Omental fat pad (tissue), 4 donors: ENCODE results near the gene DOLK. TPM values are rescaled to one million over a fixed set of nuclear protein-coding genes. Genes with fewer than 3 reads are reported as not detected.

ENCODE experiments used
- ATAC-seq: fragments of 150-250 bp; one replicate; pipeline ENCODE4 v1.9.1; 2016; ENCODE audit warnings: mild to moderate bottlenecking, moderate library complexity; ENCODE audit not compliant: low FRiP score
- DNase-seq: peaks from one replicate; pipeline ENCODE4 v3.0.0-alpha.2; 2019; ENCODE audit warnings: low spot score
- total RNA-seq, 4 donors: library from RNA; depleted of rRNA; stranded (reverse); fragments of >200 nt; gene quantifications; one replicate each; pipeline ENCODE4 v1.1.0, GENCODE V29; 2016
- TF ChIP-seq, protein P1 (sequence below), 3 donors: fragments of 450-650 bp; IDR thresholded peaks; one replicate each; pipeline ENCODE4 v1.5.1; 2016 to 2017; ENCODE audit warnings: antibody characterized with exemption in 3 of 3, mild to moderate bottlenecking in 3 of 3, moderate library complexity in 2 of 3

DOLK gene
- total RNA-seq, 4 donors from 2014 or later, result 13.3 to 23.2 (median 17.7) TPM

DNA sequence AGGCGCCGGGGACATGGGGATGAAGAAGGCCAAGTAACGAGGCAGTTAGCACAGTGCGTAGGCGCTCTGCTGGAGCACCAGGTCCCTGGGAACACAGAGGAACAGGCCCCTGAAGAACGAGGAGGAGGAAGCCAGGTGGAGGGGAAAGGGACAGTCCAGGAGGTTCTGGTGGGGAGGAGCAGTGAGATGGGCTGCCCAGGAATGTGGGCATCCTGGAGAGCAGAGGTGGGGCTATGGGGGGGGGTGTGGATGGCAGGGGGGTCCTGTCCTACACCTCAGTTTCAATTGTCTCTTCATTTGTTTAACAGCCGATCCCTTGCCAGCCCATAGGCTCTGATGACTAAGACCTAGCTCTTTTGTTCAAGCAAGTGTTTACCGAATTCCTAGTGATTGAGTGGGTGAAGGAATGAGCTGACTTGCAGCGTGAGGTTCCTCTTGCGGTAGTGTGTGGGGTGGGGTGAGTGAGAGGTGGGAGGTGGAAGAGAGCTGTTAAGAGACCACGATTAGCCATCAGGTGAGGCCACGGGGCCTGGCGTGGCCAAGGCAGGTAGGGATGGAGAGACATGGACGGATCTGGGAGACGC, 35.0 kb downstream of the DOLK start:
- no peak for DNase-seq
- no peak for ATAC-seq
- TF ChIP-seq, protein P1, sequence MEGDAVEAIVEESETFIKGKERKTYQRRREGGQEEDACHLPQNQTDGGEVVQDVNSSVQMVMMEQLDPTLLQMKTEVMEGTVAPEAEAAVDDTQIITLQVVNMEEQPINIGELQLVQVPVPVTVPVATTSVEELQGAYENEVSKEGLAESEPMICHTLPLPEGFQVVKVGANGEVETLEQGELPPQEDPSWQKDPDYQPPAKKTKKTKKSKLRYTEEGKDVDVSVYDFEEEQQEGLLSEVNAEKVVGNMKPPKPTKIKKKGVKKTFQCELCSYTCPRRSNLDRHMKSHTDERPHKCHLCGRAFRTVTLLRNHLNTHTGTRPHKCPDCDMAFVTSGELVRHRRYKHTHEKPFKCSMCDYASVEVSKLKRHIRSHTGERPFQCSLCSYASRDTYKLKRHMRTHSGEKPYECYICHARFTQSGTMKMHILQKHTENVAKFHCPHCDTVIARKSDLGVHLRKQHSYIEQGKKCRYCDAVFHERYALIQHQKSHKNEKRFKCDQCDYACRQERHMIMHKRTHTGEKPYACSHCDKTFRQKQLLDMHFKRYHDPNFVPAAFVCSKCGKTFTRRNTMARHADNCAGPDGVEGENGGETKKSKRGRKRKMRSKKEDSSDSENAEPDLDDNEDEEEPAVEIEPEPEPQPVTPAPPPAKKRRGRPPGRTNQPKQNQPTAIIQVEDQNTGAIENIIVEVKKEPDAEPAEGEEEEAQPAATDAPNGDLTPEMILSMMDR (IDR thresholded peaks at IDR 0.05), result no peak

DNA sequence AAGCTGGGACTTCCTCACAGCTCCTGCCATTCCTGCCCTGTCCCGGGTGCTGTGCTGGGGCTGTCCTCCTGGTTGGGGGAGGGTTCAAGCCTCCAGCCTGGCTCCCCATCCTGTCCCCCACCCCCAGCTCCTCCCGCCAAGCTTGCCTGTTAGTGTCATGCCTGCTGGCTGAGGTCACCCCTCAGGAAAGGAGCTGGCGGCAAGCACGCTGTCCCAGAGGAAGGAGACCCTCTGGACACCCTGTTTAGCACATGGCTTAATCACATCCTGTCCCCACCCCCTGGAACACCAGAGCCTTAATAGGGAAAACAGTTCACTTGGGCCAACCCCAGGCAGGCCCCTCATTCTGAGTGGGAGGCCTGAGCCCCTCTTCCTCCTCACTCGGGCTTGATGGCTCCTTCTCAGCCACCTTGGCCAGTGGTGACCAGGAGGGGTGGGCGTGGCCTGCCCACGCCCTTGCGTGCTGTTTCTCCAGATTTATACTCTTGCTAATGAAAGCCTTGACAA, 35.8 kb downstream of the DOLK start:
- DNase-seq (no peak), ATAC-seq (no peak)
- TF ChIP-seq, protein P1 (IDR thresholded peaks at IDR 0.05), result no peak

DNA sequence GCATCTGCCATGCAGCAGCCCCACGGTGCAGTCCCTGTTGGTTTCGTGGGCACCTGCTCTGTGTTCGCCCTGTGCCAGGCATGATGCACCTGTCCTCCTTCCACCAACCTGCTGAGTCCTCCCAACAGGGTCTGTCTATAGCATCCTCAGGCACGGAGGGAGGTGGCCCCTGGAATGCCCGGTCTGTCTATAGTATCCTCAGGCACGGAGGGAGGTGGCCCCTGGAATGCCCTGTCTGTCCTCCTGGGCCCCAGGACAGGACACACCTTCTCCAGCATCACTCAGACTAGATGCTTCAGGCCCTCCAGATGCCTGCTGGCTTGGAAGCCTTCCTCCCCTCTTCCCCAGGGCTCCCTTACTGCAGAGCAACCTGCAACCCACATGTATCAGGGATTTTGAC, 36.5 kb downstream of the DOLK start:
- TF ChIP-seq, protein P1 (IDR thresholded peaks at IDR 0.05), result no peak
- DNase-seq, result no peak
- ATAC-seq, result no peak

DNA sequence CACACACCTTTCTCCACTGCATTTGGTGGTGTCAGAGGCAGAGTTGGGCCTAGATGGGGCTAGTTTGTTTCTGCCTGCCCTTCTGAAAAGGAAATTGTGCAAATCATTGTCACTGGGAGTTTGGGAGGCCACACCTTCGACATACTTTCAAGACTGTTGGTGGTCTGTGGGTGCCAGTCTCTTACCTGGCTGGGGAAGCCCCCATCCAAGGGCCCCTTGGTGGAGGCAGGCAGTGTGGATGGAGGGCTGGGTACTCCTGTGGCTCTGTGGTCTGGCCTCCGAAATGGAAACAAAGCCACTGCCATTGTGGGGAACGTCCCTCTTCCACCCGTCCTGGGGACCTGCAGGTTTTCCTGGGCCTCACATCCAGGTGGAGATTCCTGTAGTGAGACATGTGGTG, 37.5 kb downstream of the DOLK start:
- DNase-seq (no peak), ATAC-seq (no peak)
- TF ChIP-seq, protein P1 (IDR thresholded peaks at IDR 0.05), result no peak

DNA sequence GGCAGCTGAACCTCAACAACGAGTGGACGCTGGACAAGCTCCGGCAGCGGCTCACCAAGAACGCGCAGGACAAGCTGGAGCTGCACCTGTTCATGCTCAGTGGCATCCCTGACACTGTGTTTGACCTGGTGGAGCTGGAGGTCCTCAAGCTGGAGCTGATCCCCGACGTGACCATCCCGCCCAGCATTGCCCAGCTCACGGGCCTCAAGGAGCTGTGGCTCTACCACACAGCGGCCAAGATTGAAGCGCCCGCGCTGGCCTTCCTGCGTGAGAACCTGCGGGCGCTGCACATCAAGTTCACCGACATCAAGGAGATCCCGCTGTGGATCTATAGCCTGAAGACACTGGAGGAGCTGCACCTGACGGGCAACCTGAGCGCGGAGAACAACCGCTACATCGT, 39.0 kb downstream of the DOLK start:
- no peak for ATAC-seq
- TF ChIP-seq, protein P1 (IDR thresholded peaks at IDR 0.05), result no peak
- DNase-seq, result no peak

DNA sequence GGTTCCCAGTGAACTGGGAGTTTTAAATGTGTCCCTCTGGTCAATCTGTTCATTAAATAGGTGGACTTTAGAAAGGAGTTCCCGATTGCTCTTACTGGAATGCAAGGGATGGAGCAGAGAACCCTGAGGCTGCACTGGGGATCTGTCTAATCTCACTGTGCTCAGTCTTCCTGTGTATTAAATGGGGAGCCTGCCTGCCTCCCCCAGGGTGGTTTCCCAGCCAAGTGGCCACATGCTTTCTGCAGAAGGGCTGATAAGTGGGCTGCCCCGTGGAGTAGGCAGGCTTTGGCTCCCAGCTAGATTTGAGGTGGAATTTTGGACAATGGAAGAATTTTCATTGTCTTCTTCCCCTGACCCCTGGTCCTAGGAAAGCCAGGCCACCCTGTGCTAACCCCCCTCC, 40.7 kb downstream of the DOLK start:
- TF ChIP-seq, protein P1 (IDR thresholded peaks at IDR 0.05), result no peak
- ATAC-seq (no peak), DNase-seq (no peak)

DNA sequence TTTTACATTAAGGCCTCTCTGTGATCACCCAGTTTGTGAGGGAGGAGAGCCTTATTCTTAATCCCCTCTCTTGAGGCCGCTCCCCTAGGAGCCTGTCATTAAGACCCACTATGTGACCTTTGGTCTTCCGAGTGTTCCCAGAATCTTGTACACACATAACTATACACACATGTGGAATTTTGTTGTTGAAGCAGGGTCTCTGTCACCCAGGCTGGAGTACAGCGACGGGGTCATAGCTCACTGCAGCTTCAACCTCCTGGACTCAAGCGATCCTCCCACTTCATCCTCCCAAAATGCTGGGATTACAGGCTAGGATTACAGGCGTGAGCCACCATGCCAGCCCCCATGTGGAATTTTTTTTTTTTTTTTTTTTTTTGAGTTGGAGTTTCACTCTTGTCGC, 41.4 kb downstream of the DOLK start:
- TF ChIP-seq, protein P1 (IDR thresholded peaks at IDR 0.05), result no peak
- DNase-seq (no peak), ATAC-seq (no peak)
